Transverse colon (tissue), 4 donors: Measurements from ENCODE around the gene TENT5C. TPM values are rescaled to one million over a fixed set of nuclear protein-coding genes. Genes with fewer than 3 reads are reported as not detected.
A peak's percentile ranks its signal among the peaks of the same experiment; 100 is the strongest.

Experiments used
- DNase-seq: peaks from one replicate; pipeline ENCODE4 v3.0.0-alpha.2; 2019
- H3K27ac ChIP-seq, 4 donors: fragments of 200-600 bp; sonication (generic); 2 replicates each; pipeline ENCODE4 v1.5.1; 2016 to 2018; ENCODE audit warnings: inconsistent platforms in 4 of 4
- H3K27me3 ChIP-seq: fragments of 200-600 bp; sonication (generic); 2 replicates; pipeline ENCODE4 v1.5.1; 2017; ENCODE audit warnings: inconsistent platforms
- H3K36me3 ChIP-seq, 4 donors: fragments of 200-600 bp; sonication (generic); 2 replicates each; pipeline ENCODE4 v1.5.1; 2017 to 2019; ENCODE audit warnings: inconsistent platforms in 4 of 4
- H3K4me1 ChIP-seq, 4 donors: fragments of 200-600 bp; sonication (generic); 2 replicates each; pipeline ENCODE4 v1.5.1; 2017 to 2020; ENCODE audit warnings: inconsistent platforms in 4 of 4
- H3K4me3 ChIP-seq, 4 donors: fragments of 200-600 bp; sonication (generic); 1 replicate in 1 of 4; 2 replicates in 3 of 4; pipeline versions ENCODE4 v1.5.1 to v1.6.1; 2017 to 2019; ENCODE audit warnings: inconsistent platforms in 4 of 4
- H3K9me3 ChIP-seq, 2 donors: fragments of 200-600 bp; sonication (generic); 2 replicates each; pipeline ENCODE4 v1.5.1; 2017 to 2019; ENCODE audit warnings: inconsistent platforms in 2 of 2
- EP300 ChIP-seq: sonication (generic); formaldehyde crosslinking; IDR thresholded peaks from one replicate; pipeline ENCODE4 v1.6.1; 2017; ENCODE audit warnings: antibody characterized with exemption, low read depth
- POLR2A ChIP-seq: fragments of 450-650 bp; IDR thresholded peaks from one replicate; pipeline ENCODE4 v1.6.1; 2016; ENCODE audit warnings: antibody characterized with exemption, mild to moderate bottlenecking, moderate library complexity
- POLR2AphosphoS5 ChIP-seq, 3 donors: sonication (generic); formaldehyde crosslinking; IDR thresholded peaks; one replicate each; pipeline ENCODE4 v1.6.1; 2016; ENCODE audit warnings: antibody characterized with exemption in 3 of 3
- whole genome bisulfite sequencing, 2 donors: methylation state at CpG; one replicate each; pipeline ENCODE4 v1.1.5; 2018; ENCODE audit warnings: low coverage in 1 of 2; 5-methylcytosine and 5-hydroxymethylcytosine counted together
- in situ Hi-C, 4 donors: fragments of 200-750 bp; cut with MboI; loops; one replicate each; pipeline versions ENCODE4 v1.15.0 to v1.15.1; 2017; ENCODE audit warnings: low sequenced_read_pairs in 3 of 4, low pct_ligation_motif_present in 1 of 4, low pct_unique_long_range_greater_than_20kb in 1 of 4
- intact Hi-C: fragments of 100-400 bp; cut with DNase I; formaldehyde crosslinking; loops from one replicate; pipeline ENCODE4 v1.15.1; 2023; ENCODE audit warnings: low total_unique reads
- total RNA-seq, 4 donors: library from RNA; depleted of rRNA; stranded (reverse); fragments of >200 nt; gene quantifications; one replicate each; pipeline ENCODE4 v1.1.0, GENCODE V29; 2016
- TF ChIP-seq, protein P1 (sequence below), 5 experiments: fragments of 200-600 bp in 3 of 5; fragments of 450-650 bp in 2 of 5; sonication (generic) in 3 of 5; IDR thresholded peaks; 1 replicate in 2 of 5; 2 replicates in 3 of 5; pipeline ENCODE4 v1.5.1; 2016 to 2017; ENCODE audit warnings: antibody characterized with exemption in 5 of 5, inconsistent platforms in 3 of 5, mild to moderate bottlenecking in 2 of 5, moderate library complexity in 1 of 5

TENT5C gene
- total RNA-seq, 4 donors from 2014 or later = 3.4 to 30.8 (median 18.1) TPM

- peaks cover 0 to 8% (median 2%) of the 10 kb centered on the region in 4 donors for H3K4me1 ChIP-seq
- DNase-seq = no peak
- in situ Hi-C loops (no loop called here), intact Hi-C loops (no loop called here)
- TF ChIP-seq, protein P1, sequence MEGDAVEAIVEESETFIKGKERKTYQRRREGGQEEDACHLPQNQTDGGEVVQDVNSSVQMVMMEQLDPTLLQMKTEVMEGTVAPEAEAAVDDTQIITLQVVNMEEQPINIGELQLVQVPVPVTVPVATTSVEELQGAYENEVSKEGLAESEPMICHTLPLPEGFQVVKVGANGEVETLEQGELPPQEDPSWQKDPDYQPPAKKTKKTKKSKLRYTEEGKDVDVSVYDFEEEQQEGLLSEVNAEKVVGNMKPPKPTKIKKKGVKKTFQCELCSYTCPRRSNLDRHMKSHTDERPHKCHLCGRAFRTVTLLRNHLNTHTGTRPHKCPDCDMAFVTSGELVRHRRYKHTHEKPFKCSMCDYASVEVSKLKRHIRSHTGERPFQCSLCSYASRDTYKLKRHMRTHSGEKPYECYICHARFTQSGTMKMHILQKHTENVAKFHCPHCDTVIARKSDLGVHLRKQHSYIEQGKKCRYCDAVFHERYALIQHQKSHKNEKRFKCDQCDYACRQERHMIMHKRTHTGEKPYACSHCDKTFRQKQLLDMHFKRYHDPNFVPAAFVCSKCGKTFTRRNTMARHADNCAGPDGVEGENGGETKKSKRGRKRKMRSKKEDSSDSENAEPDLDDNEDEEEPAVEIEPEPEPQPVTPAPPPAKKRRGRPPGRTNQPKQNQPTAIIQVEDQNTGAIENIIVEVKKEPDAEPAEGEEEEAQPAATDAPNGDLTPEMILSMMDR (IDR thresholded peaks at IDR 0.05) = no peak
- TF ChIP-seq EP300 = no peak
- H3K9me3 ChIP-seq = no peaks in the 10 kb centered on the region
- WGBS, 2 donors = 97% methylated on average over 4 of the region's 4 CpGs; no CpG with 5 or more reads in 1 of the 2 donors
- peak overlapping the region in 3 of 4 donors; percentile 15 to 75 (median 59) for H3K27ac ChIP-seq
- no peaks in the 10 kb centered on the region for H3K36me3 ChIP-seq
- H3K4me3 ChIP-seq = no peak overlapping the region
- H3K27me3 ChIP-seq = no peaks in the 10 kb centered on the region
Measured at GRCh38 chr1:117653195-117653594, 47.3 kb downstream of the TENT5C start.

GRCh38 chr1:117653732-117654492 lies 48.1 kb downstream of the TENT5C start:
- peaks cover 0 to 8% (median 2%) of the 10 kb centered on the region in 4 donors for H3K4me1 ChIP-seq
- H3K36me3 ChIP-seq = no peaks in the 10 kb centered on the region
- H3K27ac ChIP-seq = peak overlapping the region in 3 of 4 donors; percentile 15 to 75 (median 59)
- H3K27me3 ChIP-seq = no peaks in the 10 kb centered on the region
- no peak overlapping the region for H3K4me3 ChIP-seq
- WGBS, 2 donors = 57 to 59% methylated on average over 2 to 11 of the region's 11 CpGs
- in situ Hi-C loops (no loop called here), intact Hi-C loops (no loop called here)
- DNase-seq = no peak
- TF ChIP-seq EP300 = no peak
- TF ChIP-seq, protein P1 (IDR thresholded peaks at IDR 0.05) = no peak
- TF ChIP-seq POLR2A = no peak
- no peak for TF ChIP-seq POLR2AphosphoS5 (IDR thresholded peaks at IDR 0.05)
- H3K9me3 ChIP-seq = no peaks in the 10 kb centered on the region

DNA sequence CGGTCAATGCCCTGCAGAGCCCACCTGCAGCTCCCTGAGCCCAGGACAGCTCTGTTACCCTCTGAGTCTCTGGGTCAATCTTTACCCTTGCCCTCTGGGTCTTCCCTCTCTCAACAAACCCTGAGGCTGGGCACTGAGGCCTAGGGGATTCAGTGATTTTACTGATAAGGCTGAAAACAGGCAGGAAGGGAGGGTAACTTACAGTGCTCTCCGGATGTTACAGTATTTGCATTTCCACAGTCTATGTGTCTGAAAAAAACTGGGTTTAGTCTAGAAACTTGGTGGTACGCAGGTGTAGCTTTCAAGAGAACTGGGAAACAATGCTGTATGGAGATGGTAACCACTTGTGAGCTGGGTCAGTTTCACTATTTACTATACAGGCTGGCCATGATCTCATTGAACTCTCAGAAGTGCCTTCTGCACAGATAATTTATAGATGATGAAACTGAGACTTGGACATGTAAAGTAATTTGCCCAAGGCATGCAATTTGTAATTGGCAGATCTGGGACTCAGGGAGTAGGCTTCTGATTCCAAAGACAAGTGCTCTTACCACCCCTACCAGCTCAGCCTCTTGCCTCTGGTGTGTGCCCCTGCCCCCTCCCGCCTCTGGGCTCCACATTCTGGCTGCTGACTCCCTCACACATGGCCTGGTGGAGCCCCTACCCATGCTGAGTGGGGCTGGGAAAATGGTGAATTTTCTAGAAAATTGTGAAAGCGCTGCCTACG lies 48.8 kb downstream of the TENT5C start:
- WGBS, 2 donors = 65 to 90% methylated on average over 2 to 6 of the region's 6 CpGs
- Histone ChIP-seq H3K36me3 (no peaks in the 10 kb centered on the region), H3K9me3 (no peaks in the 10 kb centered on the region), H3K27me3 (no peaks in the 10 kb centered on the region), H3K4me3 (no peak overlapping the region), H3K27ac (peak overlapping the region in 2 of 4 donors; percentile 59 to 75), H3K4me1 (peaks cover 0 to 8% (median 2%) of the 10 kb centered on the region in 4 donors)
- no peak for DNase-seq
- intact Hi-C loops (no loop called here), in situ Hi-C loops (no loop called here)
- TF ChIP-seq POLR2A = no peak
- peak in 1 of 3 donors; percentile 59 for TF ChIP-seq POLR2AphosphoS5 (IDR thresholded peaks at IDR 0.05)

GRCh38 chr1:117655220-117655577 lies 49.4 kb downstream of the TENT5C start:
- Histone ChIP-seq H3K36me3 (no peaks in the 10 kb centered on the region), H3K4me1 (peaks cover 0 to 8% (median 4%) of the 10 kb centered on the region in 4 donors), H3K27ac (peak overlapping the region in 3 of 4 donors; percentile 39 to 70 (median 58)), H3K9me3 (no peaks in the 10 kb centered on the region), H3K4me3 (no peak overlapping the region), H3K27me3 (no peaks in the 10 kb centered on the region)
- WGBS, 2 donors = 89% methylated on average over 12 of the region's 12 CpGs; no CpG with 5 or more reads in 1 of the 2 donors
- in situ Hi-C loops (no loop called here), intact Hi-C loops (no loop called here)
- DNase-seq = no peak
- TF ChIP-seq EP300 = no peak

GRCh38 chr1:117656202-117656641 lies 50.4 kb downstream of the TENT5C start:
- H3K9me3 ChIP-seq = no peaks in the 10 kb centered on the region
- in situ Hi-C loops (no loop called here), intact Hi-C loops (no loop called here)
- peak; percentile 76 for DNase-seq
- H3K4me1 ChIP-seq = peaks cover 0 to 8% (median 4%) of the 10 kb centered on the region in 4 donors
- TF ChIP-seq POLR2A = no peak
- no peaks in the 10 kb centered on the region for H3K27me3 ChIP-seq
- 80 to 83% methylated on average over 1 to 10 of the region's 10 CpGs for WGBS, 2 donors
- H3K36me3 ChIP-seq = no peaks in the 10 kb centered on the region
- H3K4me3 ChIP-seq = no peak overlapping the region
- H3K27ac ChIP-seq = peak overlapping the region; percentile 38 to 71 (median 48)
